Stimulated activated CD4-positive, alpha-beta T cell treated with anti-CD3 and anti-CD28 coated beads, Interleukin-2, amount 100 ng/mL, for 4 hours (primary cell): ENCODE data around the gene ALLC.

Experiments used
- DNase-seq: peaks from one replicate; pipeline ENCODE4 v3.0.0-alpha.2; 2020; ENCODE audit warnings: low read depth

ALLC gene

GRCh38 chr2:3639653-3640052 is 18.3 kb upstream of the ALLC start:
- no peak for DNase-seq

DNA sequence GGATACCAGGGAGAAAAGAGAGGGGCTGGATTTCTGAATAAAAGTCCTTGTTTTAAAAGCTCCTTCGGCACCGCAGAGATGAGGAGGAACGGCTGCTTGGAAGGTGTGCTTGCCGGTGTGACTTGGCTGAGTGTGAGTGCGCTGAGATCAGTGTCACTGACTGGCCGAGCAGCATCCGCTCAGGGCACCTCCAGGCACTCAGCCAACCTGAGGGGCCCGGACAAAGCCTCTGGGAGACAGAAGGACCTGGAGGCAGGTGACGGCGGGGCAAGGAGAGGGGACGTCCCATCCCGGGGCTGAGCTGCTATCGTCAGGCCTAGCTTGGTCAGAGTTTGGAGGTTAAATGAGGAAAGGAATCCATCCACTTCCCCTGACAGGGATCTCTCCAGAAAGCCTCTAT is 16.8 kb upstream of the ALLC start:
- no peak for DNase-seq

- DNase-seq = no peak
These were observed 16.1 kb upstream of the ALLC start for GRCh38 chr2:3641841-3642421.

DNA sequence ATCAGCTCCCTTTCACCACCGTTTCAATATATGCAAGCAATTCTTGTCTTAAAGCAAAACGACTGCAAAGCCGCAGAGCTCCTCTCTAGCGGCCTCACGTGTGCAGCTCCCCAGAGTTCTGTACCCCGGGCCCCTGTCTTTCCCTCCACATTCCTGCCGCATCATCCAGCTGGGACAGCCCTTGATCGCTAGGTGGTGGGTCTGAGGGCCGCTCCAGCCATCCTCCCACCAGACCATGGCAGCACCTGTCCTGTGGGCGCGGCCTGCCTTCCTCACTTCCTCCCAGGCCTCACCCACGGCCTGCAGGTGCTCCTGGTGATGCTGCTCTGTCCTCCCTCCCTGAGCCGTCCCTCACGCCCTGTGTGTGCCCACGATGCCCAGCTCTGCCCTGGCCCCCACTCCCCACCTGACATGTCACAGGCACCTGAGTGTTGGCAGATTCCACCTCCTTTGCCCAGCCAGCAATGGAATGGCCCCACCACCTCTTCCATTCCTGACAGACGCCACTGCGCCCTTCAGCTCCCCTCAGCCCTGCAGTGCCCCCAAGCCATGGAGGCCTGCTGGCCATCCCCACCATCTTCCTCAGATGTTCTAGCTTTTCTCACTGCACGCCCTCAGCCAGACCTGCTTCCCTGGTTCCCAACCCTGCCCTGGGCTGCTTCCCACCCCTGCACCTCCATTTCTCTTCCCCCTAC is 15.3 kb upstream of the ALLC start:
- DNase-seq = no peak

GRCh38 chr2:3643371-3644245 is 14.4 kb upstream of the ALLC start:
- DNase-seq = no peak

GRCh38 chr2:3644246-3644525 is 13.8 kb upstream of the ALLC start:
- no peak for DNase-seq

DNA sequence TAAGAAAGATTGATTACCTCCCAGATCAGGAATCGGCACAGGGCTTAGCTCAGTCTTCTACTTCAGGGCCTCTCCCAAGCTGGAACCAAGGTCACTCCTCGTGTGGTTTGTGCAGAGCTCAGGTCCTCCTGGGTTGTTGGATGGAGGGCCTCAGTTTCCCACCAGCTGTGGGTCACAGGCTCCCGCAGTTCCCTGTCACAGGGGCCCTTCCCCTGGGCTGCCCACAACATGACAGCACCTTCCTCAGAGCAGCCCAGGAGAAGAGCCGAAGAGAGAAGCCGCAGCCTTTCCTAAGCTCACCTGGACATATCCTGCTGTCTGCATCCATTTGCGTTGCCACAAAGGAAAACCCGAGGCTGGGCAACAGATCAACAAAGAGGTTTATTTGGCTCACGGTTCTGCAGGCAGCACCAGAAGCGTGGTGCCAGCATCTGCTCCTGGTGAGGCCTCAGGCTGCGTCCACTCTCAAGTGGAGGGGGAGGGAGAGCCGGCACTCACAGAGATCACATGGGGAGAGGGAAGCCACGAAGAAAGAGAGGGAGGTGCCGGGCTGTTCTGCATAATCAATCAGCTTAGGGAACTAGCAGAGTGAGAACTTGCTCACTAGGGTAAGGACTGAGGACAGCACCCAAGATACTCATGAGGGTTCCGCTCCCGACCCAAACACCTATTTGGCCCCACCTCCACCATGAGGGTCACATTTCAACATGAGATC is 13.0 kb upstream of the ALLC start:
- DNase-seq = no peak

DNA sequence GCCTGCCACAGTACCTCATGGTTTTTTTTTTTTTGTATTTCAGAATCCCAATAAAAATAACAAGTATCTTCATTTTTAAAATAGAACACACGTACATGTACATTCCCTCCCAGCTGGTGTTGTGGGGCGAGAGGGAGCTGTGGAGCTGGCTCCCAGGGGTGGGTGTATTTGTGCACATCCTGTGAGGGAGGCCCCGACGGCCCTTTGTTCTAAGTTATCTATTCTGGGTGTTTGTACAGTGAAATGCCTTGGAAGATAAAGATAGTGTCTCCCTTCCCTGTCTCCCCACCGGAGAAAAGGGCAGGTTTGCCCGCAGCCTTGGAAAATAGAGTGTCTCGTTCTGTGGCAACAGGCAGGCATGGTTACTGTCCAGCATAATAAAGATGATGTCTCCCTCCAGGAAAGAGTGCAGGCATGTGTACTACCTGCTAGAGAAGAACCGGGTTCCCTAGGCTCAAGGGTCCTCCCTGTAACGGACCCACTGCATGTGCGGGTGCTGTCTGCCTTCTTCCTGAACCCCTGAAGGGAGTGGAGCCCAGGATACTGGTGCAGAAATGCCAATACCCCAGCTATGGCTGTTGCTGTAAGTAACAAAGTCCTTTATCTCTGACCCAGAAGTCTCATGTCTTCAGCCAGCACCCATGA is 12.1 kb upstream of the ALLC start:
- no peak for DNase-seq

DNA sequence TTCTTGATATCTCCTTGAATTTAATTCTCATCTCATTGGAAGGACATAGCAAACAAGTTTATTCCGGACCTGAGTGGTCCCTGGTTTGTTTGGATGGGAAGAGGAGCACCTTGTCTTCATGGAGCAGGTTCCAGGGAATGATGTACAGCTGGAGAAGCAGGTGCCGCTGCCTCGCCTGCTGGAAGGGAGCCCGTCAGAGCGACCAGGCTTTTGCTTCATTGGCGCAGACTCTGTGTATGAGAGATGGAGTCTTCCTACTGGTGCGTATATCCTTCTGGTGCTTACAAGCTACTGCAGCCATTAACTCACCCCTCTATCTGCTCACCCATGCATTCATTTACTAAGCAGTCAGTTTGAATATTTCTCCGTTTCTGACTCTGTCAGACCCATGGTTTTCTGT is 11.6 kb upstream of the ALLC start:
- no peak for DNase-seq

- DNase-seq = no peak
These were observed 10.8 kb upstream of the ALLC start for GRCh38 chr2:3647246-3647645.

GRCh38 chr2:3647831-3648651 is 10.0 kb upstream of the ALLC start:
- DNase-seq = no peak

GRCh38 chr2:3648652-3649177 is 9.3 kb upstream of the ALLC start:
- DNase-seq = no peak

DNA sequence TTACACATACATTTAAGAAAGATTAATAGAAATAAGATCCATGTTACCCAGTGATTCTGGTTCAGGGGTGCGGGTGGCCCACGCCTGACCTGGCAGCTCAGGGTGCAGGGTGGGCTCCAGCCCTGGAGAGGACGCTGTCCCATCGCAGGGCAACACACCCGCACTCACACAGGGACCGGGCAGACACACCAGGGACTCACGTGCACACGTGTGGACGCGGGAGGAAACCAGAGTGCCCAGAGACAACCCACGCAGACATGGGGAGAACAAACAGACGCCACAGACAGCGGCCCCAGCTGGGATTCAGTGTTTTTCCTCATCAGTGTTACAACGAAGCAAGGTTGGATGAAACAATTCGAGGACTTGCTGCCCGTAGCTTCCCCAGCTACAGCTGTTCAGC is 8.4 kb upstream of the ALLC start:
- no peak for DNase-seq

- no peak for DNase-seq
These were observed 7.7 kb upstream of the ALLC start for GRCh38 chr2:3650140-3650920.

GRCh38 chr2:3651691-3652648 is 6.0 kb upstream of the ALLC start:
- peak; percentile 20 for DNase-seq

GRCh38 chr2:3652896-3653625 is 4.9 kb upstream of the ALLC start:
- DNase-seq = no peak

- DNase-seq = no peak
These were observed 4.0 kb upstream of the ALLC start for GRCh38 chr2:3654011-3654410.

- DNase-seq = no peak
These were observed 3.3 kb upstream of the ALLC start for GRCh38 chr2:3654531-3655225.
